Endothelial cell of umbilical vein (primary cell): Measurements from ENCODE around the gene ADCY5. TPM values are rescaled to one million over a fixed set of nuclear protein-coding genes. Genes with fewer than 3 reads are reported as not detected.

Experiments
- BruUV-seq: library from RNA; stranded (reverse); fragments of 400-500 nt; replicated peaks from 2 replicates; lab custom pipeline; 2021; lab: Mats Ljungman, UMichigan
- CTCF ChIA-PET: fragments of 300-600, 350-600 bp; sonication (Branson Sonifier 250); formaldehyde crosslinking; loops from one replicate; lab custom pipeline; 2021; ENCODE audit warnings: antibody characterized with exemption, inconsistent platforms; lab: Charles Lee
- POLR2A ChIA-PET: fragments of 300-600, 350-600 bp; sonication (Branson Sonifier 250); formaldehyde crosslinking; loops from one replicate; lab custom pipeline; 2021; ENCODE audit warnings: antibody characterized with exemption, inconsistent platforms; lab: Charles Lee
- DNase-seq: peaks from one replicate; pipeline ENCODE4 v3.0.0-alpha.2; 2011; ENCODE audit warnings: low read depth, low spot score
- FAIRE-seq: peaks from 2 replicates; lab custom pipeline; 2011; peaks lifted over from hg19 to GRCh38; lab: Jason Lieb, UNC
- H2AFZ ChIP-seq: 2 replicates; pipeline ENCODE4 v1.6.0; 2012; ENCODE audit warnings: low read depth, low read length, control low read depth, inconsistent platforms
- H3K27ac ChIP-seq: 2 replicates; pipeline ENCODE4 v1.5.1; 2011; ENCODE audit warnings: low read depth, mild to moderate bottlenecking, control low read depth, low read length, moderate library complexity; ENCODE audit not compliant: insufficient read depth
- H3K27me3 ChIP-seq, 2 experiments: 2 replicates each; pipeline versions ENCODE4 v1.6.0 to v1.6.1; 2011; ENCODE audit warnings: low read length in 2 of 2, mixed read lengths in 1 of 2; ENCODE audit not compliant: control insufficient read depth in 2 of 2, insufficient read depth in 2 of 2
- H3K36me3 ChIP-seq, 2 experiments: 2 replicates in 1 of 2; 3 replicates in 1 of 2; pipeline ENCODE4 v1.5.1; 2011; ENCODE audit warnings: low read length in 2 of 2, mild to moderate bottlenecking in 1 of 2, moderate library complexity in 1 of 2; ENCODE audit not compliant: control insufficient read depth in 2 of 2, insufficient read depth in 2 of 2; ENCODE audit errors: extremely low read depth in 1 of 2
- H3K4me1 ChIP-seq: 3 replicates; pipeline ENCODE4 v1.5.1; 2011; ENCODE audit warnings: mild to moderate bottlenecking, low read length; ENCODE audit not compliant: control insufficient read depth, insufficient read depth; ENCODE audit errors: extremely low read depth
- H3K4me2 ChIP-seq: 2 replicates; pipeline ENCODE4 v1.6.1; 2011; ENCODE audit warnings: low read length, control low read depth, mixed read lengths; ENCODE audit not compliant: insufficient read depth
- H3K4me3 ChIP-seq, 3 experiments: fragments of 200-600 bp in 1 of 3; sonication (generic), shearing (Covaris generic) in 1 of 3; replicated peaks in 1 of 3; 2 replicates each; pipeline ENCODE4 v1.5.1; 2011 to 2016; ENCODE audit warnings: control low read depth in 3 of 3, low read length in 3 of 3, mild to moderate bottlenecking in 2 of 3, inconsistent platforms in 1 of 3, low read depth in 1 of 3, moderate library complexity in 1 of 3; ENCODE audit not compliant: insufficient read depth in 1 of 3
- H3K79me2 ChIP-seq: 2 replicates; pipeline ENCODE4 v1.6.0; 2012; ENCODE audit warnings: low read length, inconsistent platforms; ENCODE audit not compliant: control insufficient read depth, insufficient read depth
- H3K9ac ChIP-seq: replicated peaks from 2 replicates; pipeline ENCODE3; 2011; ENCODE audit warnings: low read length, control low read depth; ENCODE audit not compliant: insufficient read depth; ENCODE audit errors: extremely low read depth
- H3K9me1 ChIP-seq: replicated peaks from 3 replicates; pipeline ENCODE4 v1.6.0; 2011; ENCODE audit warnings: mild to moderate bottlenecking, low read length; ENCODE audit not compliant: control insufficient read depth, insufficient read depth; ENCODE audit errors: extremely low read depth
- H3K9me3 ChIP-seq: replicated peaks from 2 replicates; pipeline ENCODE4 v1.5.1; 2012; ENCODE audit warnings: low read length, inconsistent platforms; ENCODE audit not compliant: control insufficient read depth, insufficient read depth
- H4K20me1 ChIP-seq: replicated peaks from 2 replicates; pipeline ENCODE3; 2011; ENCODE audit warnings: mild to moderate bottlenecking, low read length; ENCODE audit not compliant: control insufficient read depth, insufficient read depth; ENCODE audit errors: extremely low read depth
- EZH2 ChIP-seq: IDR thresholded peaks from 2 replicates; pipeline ENCODE4 v1.6.1; 2012; ENCODE audit warnings: borderline replicate concordance, low read depth, mild to moderate bottlenecking, moderate library complexity, low read length, inconsistent platforms; ENCODE audit not compliant: severe bottlenecking
- FOS ChIP-seq: IDR thresholded peaks from 2 replicates; pipeline ENCODE4 v1.6.1; 2011; ENCODE audit warnings: mild to moderate bottlenecking, low read length, moderate library complexity, borderline replicate concordance; ENCODE audit not compliant: insufficient read depth
- GATA2 ChIP-seq: IDR thresholded peaks from 2 replicates; pipeline ENCODE4 v1.7.0; 2011; ENCODE audit warnings: low read depth, mild to moderate bottlenecking, moderate library complexity, mixed read lengths, low read length; ENCODE audit not compliant: insufficient read length, insufficient read depth
- MYC ChIP-seq: IDR thresholded peaks from one replicate; pipeline ENCODE4 v1.6.1; 2011; ENCODE audit warnings: mild to moderate bottlenecking, low read depth, low read length
- POLR2AphosphoS5 ChIP-seq: IDR thresholded peaks from 2 replicates; pipeline ENCODE4 v1.6.1; 2012; ENCODE audit warnings: low read depth, mild to moderate bottlenecking, control low read depth, low read length, moderate library complexity; ENCODE audit not compliant: insufficient read depth
- dilution Hi-C: fragments of 300-500 bp; cut with MboI; formaldehyde crosslinking; loops from one replicate; pipeline ENCODE4 v1.15.0; 2019; ENCODE audit warnings: low sequenced_read_pairs; ENCODE audit not compliant: extremely low pct_ligation_motif_present
- intact Hi-C: fragments of 100-400 bp; cut with micrococcal nuclease; formaldehyde crosslinking; loops from one replicate; pipeline ENCODE4 v1.10.0; 2022
- polyA plus RNA-seq, 4 experiments: library from polyadenylated mRNA; depleted of rRNA in 3 of 4; stranded (reverse) in 3 of 4; unstranded in 1 of 4; fragments of >200 nt; gene quantifications; 2 replicates each; pipeline versions ENCODE4 v1.2.1 to v1.2.3, GENCODE V29; 2011 to 2012; ENCODE audit warnings: missing spikeins in 1 of 4
- total RNA-seq: library from RNA; stranded (reverse); gene quantifications from 2 replicates; pipeline ENCODE4 v1.2.3, GENCODE V29; 2021
- TF ChIP-seq, protein P1 (sequence below): IDR thresholded peaks from 2 replicates; pipeline ENCODE4 v1.6.1; 2011; ENCODE audit not compliant: insufficient read depth, insufficient read length

The ADCY5 gene
- total and polyA plus RNA-seq, 2 donors (not counting 3 experiments of a cell fraction or from before 2014, with no cell fraction given) = 0.01 TPM; not detected in 1

DNA sequence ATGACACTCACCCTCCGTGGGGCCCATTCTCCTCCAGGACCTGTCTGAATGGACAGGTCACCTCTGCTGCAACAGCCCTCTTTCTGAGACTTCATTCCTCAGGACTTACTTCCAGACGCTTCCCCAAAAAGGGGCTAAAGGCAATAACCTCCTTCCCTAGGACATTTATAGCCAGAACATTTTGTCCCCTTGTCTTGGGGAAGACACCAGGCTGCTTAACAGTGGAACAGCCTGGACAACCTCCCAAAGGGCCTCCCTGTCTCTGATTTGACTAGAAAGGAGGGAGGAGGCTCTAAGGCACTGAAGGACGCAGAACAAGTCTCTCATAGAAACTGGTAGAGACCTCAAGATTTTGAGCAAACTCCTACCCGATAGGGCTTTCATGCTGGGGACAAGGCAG is 32.7 kb downstream of the ADCY5 start:
- Histone ChIP-seq H4K20me1 (no peaks in the 10 kb centered on the region), H3K36me3 (no peaks in the 10 kb centered on the region), H3K9me1 (no peaks in the 10 kb centered on the region), H3K9me3 (no peaks in the 10 kb centered on the region), H3K27ac (no peak overlapping the region), H3K4me2 (no peak overlapping the region), H3K79me2 (no peaks in the 10 kb centered on the region), H3K4me3 (no peak overlapping the region), H3K27me3 (peaks cover 0 to 2% of the 10 kb centered on the region in 2 experiments), H3K4me1 (no peaks in the 10 kb centered on the region), H3K9ac (no peak overlapping the region), H2AFZ (no peak overlapping the region)
- TF ChIP-seq EZH2 (no peak), MYC (no peak), GATA2 (no peak), FOS (no peak), POLR2AphosphoS5 (no peak)
- TF ChIP-seq, protein P1, sequence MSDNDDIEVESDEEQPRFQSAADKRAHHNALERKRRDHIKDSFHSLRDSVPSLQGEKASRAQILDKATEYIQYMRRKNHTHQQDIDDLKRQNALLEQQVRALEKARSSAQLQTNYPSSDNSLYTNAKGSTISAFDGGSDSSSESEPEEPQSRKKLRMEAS = no peak
- CTCF ChIA-PET = no interaction called here
- FAIRE-seq = no peak
- dilution Hi-C loops = no loop called here
- intact Hi-C loops = no loop called here
- no TSS peak for BruUV-seq
- DNase-seq = no peak
- POLR2A ChIA-PET = no interaction called here
